ENCODE measurements around the gene TMIGD1. TPM values are rescaled to one million over a fixed set of nuclear protein-coding genes. Genes with fewer than 3 reads are reported as not detected.

The TMIGD1 gene
- total RNA-seq, result not detected

GRCh38 chr17:30333503-30334360 is at the start of gene TMIGD1:
Gene TMIGD1 (minus strand): TSS chr17:30334057. CDS start chr17:30332133, 1,924 bp downstream.
- Histone ChIP-seq H3K27ac (no peak within 1 kb of the TSS), H3K4me3 (replicated peaks in 1 of 3) (no peak within 1 kb of the TSS), H3K9me3 (no peaks in the 10 kb centered on the region), H3K27me3 (no peaks in the 10 kb centered on the region), H3K36me3 (no peaks in the 10 kb centered on the region), H3K4me1 (no peaks in the 10 kb centered on the region)
- 84 to 87% methylated on average over 9 of the region's 9 CpGs for WGBS, 2 donors
- TF ChIP-seq CTCF (IDR thresholded peaks at IDR 0.05), result no peak
- intact Hi-C loops (cut with DNase I), result no loop called here
- DNase-seq, result no peak

- no peaks in the 10 kb centered on the region for H3K9me3 ChIP-seq
- H3K36me3 ChIP-seq, result peaks cover 9 to 12% of the 10 kb centered on the region in 2 donors
- H3K4me3 ChIP-seq (replicated peaks in 1 of 3), result no peak overlapping the region
- H3K27ac ChIP-seq, result no peak overlapping the region
- DNase-seq, result no peak
- WGBS, 2 donors, result 82 to 89% methylated on average over 1 of the region's 1 CpG
- no peaks in the 10 kb centered on the region for H3K27me3 ChIP-seq
- TF ChIP-seq CTCF (IDR thresholded peaks at IDR 0.05), result no peak
- TF ChIP-seq POLR2A (IDR thresholded peaks at IDR 0.05), result no peak
- intact Hi-C loops (cut with DNase I), result no loop called here
- H3K4me1 ChIP-seq, result peaks cover 17 to 31% of the 10 kb centered on the region in 2 donors
Observed at GRCh38 chr17:30382345-30382744, 48.5 kb upstream of the TMIGD1 start.

- Histone ChIP-seq H3K27me3 (no peaks in the 10 kb centered on the region), H3K36me3 (peaks cover 8% of the 10 kb centered on the region in 2 donors), H3K27ac (no peak overlapping the region), H3K4me1 (peaks cover 27 to 31% of the 10 kb centered on the region in 2 donors), H3K4me3 (replicated peaks in 1 of 3) (no peak overlapping the region), H3K9me3 (no peaks in the 10 kb centered on the region)
- 86 to 94% methylated on average over 2 of the region's 2 CpGs for WGBS, 2 donors
- DNase-seq, result no peak
- TF ChIP-seq POLR2A (IDR thresholded peaks at IDR 0.05) (no peak), CTCF (IDR thresholded peaks at IDR 0.05) (no peak)
- intact Hi-C loops (cut with DNase I), result no loop called here
Observed at GRCh38 chr17:30381340-30381659, 47.4 kb upstream of the TMIGD1 start.

GRCh38 chr17:30380643-30381339 is 46.9 kb upstream of the TMIGD1 start:
- WGBS, 2 donors, result 78% methylated on average over 7 of the region's 7 CpGs
- peaks cover 30 to 31% of the 10 kb centered on the region in 2 donors for H3K4me1 ChIP-seq
- no peaks in the 10 kb centered on the region for H3K27me3 ChIP-seq
- H3K9me3 ChIP-seq, result no peaks in the 10 kb centered on the region
- peaks cover 3% of the 10 kb centered on the region in 2 donors for H3K36me3 ChIP-seq
- H3K4me3 ChIP-seq (replicated peaks in 1 of 3), result peak overlapping the region in 1 of 3 donors; percentile 96
- TF ChIP-seq POLR2A (IDR thresholded peaks at IDR 0.05) (no peak), CTCF (IDR thresholded peaks at IDR 0.05) (no peak)
- H3K27ac ChIP-seq, result no peak overlapping the region
- DNase-seq, result no peak
- intact Hi-C loops (cut with DNase I), result no loop called here

GRCh38 chr17:30379903-30380381 is 46.1 kb upstream of the TMIGD1 start:
- H3K9me3 ChIP-seq, result no peaks in the 10 kb centered on the region
- TF ChIP-seq POLR2A (IDR thresholded peaks at IDR 0.05) (no peak), CTCF (IDR thresholded peaks at IDR 0.05) (no peak)
- H3K36me3 ChIP-seq, result no peaks in the 10 kb centered on the region
- H3K4me3 ChIP-seq (replicated peaks in 1 of 3), result peak overlapping the region; percentile 83 to 96 (median 86)
- peaks cover 30 to 31% of the 10 kb centered on the region in 2 donors for H3K4me1 ChIP-seq
- no peaks in the 10 kb centered on the region for H3K27me3 ChIP-seq
- no peak for DNase-seq
- H3K27ac ChIP-seq, result peak overlapping the region in 1 of 3 donors; percentile 70
- intact Hi-C loops (cut with DNase I), result no loop called here
- WGBS, 2 donors, result 14 to 19% methylated on average over 5 of the region's 5 CpGs

All from thyroid gland (tissue), 4 donors.